ENCODE measurements around the gene ECHDC1. TPM values are rescaled to one million over a fixed set of nuclear protein-coding genes. Genes with fewer than 3 reads are reported as not detected.
A peak's percentile ranks its signal among the peaks of the same experiment; 100 is the strongest.

ECHDC1 gene
- total RNA-seq, 1 donor: 77.3 TPM

DNA sequence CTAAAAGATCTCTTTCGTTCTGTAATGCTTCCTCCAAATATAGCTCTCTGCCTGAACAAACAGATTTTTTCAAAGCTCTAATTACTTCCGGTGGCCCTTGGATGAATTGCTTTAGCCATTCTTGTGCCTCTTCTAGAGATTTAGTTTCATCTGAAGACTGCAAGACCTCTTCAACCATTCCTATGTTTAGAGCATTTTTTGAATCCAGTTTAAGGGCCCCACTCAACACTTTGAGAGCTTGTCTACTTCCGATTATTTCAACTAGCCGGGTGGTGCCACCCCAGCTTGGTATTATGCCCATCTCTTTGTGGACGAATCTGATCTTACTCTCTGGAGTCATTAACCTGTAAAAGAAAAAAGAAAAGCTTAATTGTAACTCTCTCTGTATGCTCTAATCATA is 53.5 kb downstream of the ECHDC1 start:
- no peak for DNase-seq (ENCODE audit: low read depth)
- no peak for TF ChIP-seq CTCF (IDR thresholded peaks at IDR 0.05; ENCODE audit: insufficient read depth, low read depth, low read length)
- no peak overlapping the region for H3K4me3 ChIP-seq (ENCODE audit: low read depth, low read length)

DNA sequence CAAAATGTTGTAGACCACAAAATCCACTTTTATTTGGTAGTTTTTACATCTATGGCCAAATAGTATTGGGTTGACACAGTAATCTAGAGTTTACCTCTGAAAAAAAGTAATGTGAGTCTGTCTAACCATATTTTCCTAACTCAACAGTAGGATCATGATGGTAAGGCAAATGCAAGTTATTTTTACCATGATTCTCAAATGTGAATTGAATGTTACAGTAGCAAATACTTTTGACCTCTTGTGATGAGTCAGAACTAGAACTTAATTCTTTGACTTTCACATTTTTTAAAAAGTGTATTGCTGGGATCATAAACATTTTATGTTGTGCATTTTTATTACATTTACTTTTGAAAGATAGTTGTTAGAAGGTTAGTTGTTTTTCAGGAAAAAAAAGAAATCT is 54.7 kb downstream of the ECHDC1 start:
- TF ChIP-seq CTCF (IDR thresholded peaks at IDR 0.05; ENCODE audit: insufficient read depth, low read depth, low read length): no peak
- peak; percentile 3 for DNase-seq (ENCODE audit: low read depth)
- H3K4me3 ChIP-seq (ENCODE audit: low read depth, low read length): no peak overlapping the region

DNA sequence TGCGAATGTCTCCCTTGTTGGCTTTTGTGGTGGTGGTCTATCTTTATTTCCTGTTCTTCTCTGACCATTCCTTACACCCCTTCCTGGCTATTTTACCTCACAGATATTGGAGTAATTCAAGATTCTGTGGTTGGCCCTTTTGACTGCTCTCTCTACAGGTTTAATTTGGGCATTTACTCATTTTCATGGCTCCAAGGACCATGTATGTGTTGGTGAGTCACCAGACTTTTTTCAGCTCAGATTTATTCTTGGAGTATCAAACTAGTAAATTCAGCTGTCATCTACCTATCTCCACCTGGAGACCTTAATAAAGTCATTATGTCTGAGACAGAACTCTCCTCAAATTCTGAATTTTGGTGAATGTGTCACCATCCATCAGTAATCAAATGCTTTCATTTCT is 61.2 kb downstream of the ECHDC1 start:
- H3K4me3 ChIP-seq (ENCODE audit: low read depth, low read length): no peak overlapping the region
- DNase-seq (ENCODE audit: low read depth): no peak
- no peak for TF ChIP-seq CTCF (IDR thresholded peaks at IDR 0.05; ENCODE audit: insufficient read depth, low read depth, low read length)

- DNase-seq (ENCODE audit: low read depth): no peak
- TF ChIP-seq CTCF (IDR thresholded peaks at IDR 0.05; ENCODE audit: insufficient read depth, low read depth, low read length): no peak
- no peak overlapping the region for H3K4me3 ChIP-seq (ENCODE audit: low read depth, low read length)
Observed at GRCh38 chr6:127279815-127280214, 63.6 kb downstream of the ECHDC1 start.

- no peak for TF ChIP-seq CTCF (IDR thresholded peaks at IDR 0.05; ENCODE audit: insufficient read depth, low read depth, low read length)
- H3K4me3 ChIP-seq (ENCODE audit: low read depth, low read length): no peak overlapping the region
- DNase-seq (ENCODE audit: low read depth): no peak
Observed at GRCh38 chr6:127277878-127278843, 65.2 kb downstream of the ECHDC1 start.

DNA sequence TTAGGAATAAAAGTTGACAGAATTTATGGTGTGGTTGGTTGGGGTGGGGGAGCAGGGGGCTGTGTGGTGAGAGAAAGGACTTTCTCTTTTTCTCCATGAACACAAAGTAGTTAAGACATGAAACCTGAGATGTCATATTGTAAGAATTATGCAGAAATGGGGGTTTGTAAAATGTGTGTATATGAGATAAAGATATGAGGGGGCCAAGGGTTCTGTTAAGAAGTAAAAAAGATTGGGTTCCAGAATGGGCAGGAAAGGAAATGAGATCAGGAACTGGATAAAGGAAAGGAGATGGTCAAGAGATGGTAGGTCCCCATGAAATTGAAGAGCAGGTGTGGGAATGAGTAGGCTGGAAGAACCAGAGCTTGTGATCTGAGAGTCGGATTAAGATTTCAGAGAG is 67.1 kb downstream of the ECHDC1 start:
- no peak for DNase-seq (ENCODE audit: low read depth)
- no peak for TF ChIP-seq CTCF (IDR thresholded peaks at IDR 0.05; ENCODE audit: insufficient read depth, low read depth, low read length)
- no peak overlapping the region for H3K4me3 ChIP-seq (ENCODE audit: low read depth, low read length)

All from fibroblast of villous mesenchyme (primary cell).